Stimulated activated CD8-positive, alpha-beta memory T cell treated with anti-CD3 and anti-CD28 coated beads, Interleukin-7, amount 100 ng/mL, for 4 hours (primary cell): Measurements from ENCODE around the gene RAI14.

Experiments used
- DNase-seq, 2 donors: peaks; one replicate each; pipeline ENCODE4 v3.0.0-alpha.2; 2020; ENCODE audit warnings: low read depth in 2 of 2

RAI14 gene

GRCh38 chr5:34639852-34640626 lies 16.1 kb upstream of the RAI14 start:
- DNase-seq = no peak

DNA sequence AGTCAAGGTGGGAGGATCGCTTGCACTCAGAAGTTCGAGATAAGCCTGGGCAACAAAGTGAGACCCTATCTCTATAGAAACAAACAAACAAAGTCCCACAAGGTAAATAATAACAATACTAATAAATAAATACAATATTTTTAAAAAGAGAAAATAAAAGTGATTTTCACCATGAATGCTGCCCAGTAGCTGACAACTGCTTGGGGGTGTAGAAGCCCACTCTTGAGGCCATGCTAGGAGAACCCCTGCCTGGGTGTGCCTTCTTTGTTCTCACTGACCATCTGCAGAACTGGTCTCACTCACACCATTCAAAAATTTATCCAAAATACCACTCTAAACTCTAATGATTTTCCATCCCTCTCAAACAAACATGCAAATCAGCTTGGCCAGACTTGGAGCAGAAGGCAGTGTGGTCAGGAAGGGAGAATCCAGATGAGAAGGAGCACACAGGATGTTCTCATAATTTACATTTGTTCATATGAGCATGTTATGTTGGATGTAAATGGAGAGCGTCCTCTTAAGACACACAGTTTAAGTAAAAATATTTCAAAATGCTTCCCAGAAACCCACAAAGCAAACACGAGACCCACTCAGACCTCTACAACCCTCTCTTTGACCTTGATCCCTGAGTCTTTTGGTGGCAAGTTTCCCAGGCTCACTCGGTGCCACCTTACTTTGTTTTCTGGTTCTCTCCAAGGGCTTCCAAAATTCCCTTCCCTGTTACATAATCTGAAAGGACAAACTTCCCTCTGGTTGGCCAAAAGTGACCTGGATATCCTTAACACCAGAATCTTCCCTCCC lies 7.9 kb upstream of the RAI14 start:
- no peak for DNase-seq

DNA sequence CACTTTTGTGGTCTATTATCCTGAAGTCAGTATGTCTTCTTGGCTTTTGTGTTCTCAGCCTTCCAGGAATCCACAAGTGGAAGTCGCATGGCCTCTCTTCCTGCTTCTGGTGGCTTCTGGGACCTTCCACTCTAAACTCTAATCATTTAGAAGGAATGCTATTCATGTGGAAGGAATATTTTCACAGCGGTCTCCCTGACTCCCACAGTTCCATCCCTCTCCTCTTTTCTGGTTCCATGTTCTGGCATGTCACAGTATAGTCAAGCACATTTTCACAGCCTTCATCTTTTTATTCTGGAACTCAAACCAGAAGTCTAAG lies 7.3 kb upstream of the RAI14 start:
- no peak for DNase-seq

- no peak for DNase-seq
These were observed 4.3 kb upstream of the RAI14 start for GRCh38 chr5:34651791-34652190.

DNA sequence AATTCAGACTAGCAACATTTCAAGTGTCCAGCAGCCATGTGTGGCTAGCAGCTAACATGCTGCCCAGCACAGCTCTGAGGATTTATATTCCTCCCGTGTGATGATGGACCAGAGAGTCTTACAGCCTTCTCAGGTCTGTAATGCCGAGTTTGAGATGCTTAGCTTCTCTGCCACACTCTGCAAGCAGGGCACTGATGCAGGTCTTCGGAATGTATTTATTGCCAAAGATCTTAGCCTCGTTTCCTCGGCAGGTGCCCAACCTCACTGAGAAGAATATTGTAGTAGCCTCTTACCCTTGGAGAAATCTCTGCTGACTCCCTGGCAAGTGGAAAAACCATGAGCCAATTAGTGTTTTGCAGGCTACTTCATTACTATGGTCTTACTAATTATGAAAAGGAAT lies 3.7 kb upstream of the RAI14 start:
- no peak for DNase-seq

DNA sequence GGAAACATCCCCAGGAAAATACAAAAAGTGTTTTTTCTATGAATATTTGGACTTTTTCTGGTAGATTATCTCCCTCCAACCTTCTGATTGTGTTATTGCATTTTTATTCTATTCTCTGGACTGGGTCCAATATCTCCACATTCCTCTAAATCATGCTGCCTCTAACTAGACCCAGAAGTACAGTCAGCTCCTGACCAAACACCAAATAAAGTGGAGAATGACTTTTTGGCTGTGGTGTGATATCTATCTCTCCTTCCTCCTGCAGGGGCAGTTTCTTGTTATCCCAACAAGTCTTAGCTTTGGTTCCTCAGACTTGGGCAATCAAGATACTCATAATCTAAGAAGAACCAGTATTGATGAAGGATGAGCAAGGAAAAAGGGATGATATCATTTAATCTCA lies 3.2 kb upstream of the RAI14 start:
- DNase-seq = no peak

DNA sequence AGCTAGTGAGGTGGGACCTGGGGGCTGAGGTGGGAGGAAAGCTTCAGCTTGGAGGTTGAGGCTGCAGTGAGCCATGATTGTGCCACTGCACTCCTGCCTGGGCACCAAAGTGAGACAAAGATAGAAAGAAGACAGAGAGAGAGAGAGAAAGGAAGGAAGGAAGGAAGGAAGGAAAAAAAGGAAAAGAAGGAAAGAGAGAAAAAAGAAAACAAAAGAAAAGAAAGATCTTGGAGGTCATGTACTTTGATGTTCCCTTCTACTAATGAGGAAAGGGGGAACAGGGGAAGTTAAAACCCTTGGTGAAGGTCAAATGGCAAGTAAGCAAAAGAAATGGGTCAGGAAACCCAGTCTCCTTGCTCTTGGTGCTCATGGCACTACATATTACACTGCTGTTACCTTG lies 2.4 kb upstream of the RAI14 start:
- no peak for DNase-seq

DNA sequence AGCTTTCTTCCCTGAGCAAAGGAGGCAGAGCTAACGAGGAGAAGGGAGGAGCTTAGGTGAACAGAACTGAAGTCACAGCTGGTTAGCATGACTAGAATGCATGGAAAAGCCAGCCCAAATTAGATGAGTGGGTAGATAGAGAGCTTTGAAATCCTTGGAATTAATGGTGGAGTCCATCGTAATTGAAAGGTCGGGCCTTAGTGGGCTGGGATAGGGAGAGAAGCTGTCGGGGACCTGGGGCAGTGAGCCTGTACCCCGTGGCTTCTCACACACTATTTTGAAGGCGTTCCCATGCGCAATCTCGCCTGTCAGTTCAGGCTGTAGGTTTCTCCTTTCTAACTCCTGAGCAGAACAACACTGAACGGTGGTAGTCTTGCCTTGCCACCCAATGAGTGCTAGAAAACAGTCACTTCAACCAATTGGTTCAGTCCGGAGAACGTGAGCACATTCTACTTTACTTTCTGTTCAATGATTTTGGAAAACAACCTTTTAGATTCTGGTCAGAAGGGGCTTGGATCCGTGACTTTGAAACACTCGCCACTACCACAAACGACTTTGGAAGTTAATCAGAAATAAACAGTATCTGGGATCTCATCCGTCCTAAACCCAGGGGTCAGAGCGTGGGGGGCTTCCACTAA lies 655 bp upstream of the RAI14 start:
- DNase-seq = no peak

- DNase-seq = no peak
These were observed 659 bp downstream of the RAI14 start for GRCh38 chr5:34656700-34657273.

DNA sequence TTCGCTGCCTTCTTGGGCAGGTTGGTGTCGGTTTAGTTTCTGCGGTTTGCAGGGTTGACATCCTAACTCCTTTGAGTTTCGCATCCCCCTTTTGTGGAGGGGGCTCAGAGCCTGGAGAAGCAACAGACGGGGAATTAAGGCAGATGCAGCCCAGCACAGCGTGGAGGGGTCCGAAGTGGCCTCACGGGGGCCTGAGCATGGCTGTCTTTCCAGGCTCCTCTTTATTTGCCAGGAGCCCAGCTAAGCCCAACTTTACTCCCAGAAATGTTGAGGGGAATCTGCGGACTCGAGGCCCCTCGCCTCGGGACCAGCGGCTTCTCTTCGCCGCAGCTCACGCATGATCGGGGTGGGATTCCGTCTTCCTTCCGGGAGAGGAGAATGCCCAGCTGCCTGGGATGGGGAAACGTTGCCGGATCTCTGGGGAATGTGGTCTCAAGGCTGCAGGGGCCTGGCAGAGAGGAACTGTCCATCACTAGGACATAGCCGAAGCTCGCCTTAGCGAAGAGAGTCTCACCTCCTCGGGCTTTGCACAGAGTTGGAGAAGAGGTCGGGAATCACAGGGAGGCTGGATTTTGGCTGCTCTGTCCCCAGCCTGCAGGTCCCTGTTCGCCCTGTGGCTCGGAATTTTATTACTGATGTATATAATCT lies 1.3 kb downstream of the RAI14 start:
- no peak for DNase-seq

- DNase-seq = no peak
These were observed 1.9 kb downstream of the RAI14 start for GRCh38 chr5:34657988-34658387.

DNA sequence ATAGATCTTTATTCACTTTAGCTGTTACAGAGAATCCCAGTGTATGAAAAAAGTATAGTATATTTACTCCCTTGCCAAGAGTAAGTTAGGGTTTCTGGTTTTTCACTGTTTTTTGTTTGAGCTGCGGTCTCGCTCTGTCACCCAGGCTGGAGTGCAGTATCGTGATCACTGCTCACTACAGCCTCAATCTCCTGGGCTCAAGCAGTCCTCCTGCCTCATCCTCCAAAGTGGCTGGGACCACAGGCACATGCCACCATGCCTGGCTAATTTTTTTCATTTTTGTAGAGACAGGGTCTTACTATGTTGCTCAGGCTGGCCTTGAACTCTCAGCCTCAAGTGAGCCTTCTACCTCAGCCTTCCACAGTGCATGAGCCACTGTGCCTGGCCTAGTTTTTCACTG lies 3.0 kb downstream of the RAI14 start:
- no peak for DNase-seq

DNA sequence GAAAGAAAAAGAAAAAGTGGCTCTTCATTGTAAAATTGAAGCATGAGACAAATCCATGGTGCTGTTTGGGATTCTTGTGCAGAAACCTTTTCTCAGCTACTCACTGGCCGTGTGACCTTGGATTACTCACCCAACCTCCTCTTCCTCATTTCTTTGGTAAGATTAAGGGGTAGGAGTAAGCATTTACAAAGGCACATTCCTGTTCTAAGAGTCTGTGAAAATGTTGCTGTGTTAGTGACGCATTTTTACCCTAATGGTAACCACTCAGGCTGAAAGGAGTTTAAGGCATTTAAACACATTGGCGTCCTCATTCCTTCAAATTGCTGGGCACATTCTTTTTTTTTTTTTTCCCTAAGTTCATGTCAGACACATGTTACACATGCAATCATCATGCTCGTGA lies 4.3 kb downstream of the RAI14 start:
- no peak for DNase-seq

- no peak for DNase-seq
These were observed 7.8 kb downstream of the RAI14 start for GRCh38 chr5:34663771-34664496.

DNA sequence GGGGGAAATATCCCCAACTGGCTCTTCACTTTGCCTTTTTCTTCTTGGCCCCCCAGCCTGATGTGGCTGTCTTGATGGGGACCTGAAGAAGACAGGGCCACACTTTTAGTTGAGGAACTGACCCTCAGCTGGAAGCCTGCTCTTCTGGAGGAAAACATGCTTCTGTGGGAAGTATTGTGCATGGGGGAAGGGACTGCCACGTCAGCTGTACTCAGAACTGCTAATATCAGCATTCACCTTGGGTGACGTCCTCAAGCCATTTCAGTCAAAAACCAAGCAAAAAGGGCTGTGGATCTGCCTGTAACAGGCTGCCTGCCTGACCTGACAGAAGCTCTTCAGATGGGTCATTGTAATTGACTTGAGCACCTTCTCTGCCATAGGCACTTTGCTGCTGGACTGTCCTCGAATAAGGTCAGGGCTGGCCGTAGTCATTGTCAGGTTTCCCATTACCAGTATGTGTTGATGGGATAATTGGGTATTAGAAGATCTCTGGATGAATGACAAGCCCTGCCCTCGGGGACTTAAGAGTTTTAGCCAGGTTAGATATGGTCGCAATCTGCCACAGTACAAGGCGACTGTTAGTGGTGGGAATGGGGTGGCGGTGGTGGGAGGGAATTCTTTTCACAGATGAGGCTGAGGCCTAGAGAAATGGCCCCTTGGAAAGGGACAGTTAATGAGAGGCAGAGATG lies 10.4 kb downstream of the RAI14 start:
- DNase-seq = no peak

- DNase-seq = no peak
These were observed 11.6 kb downstream of the RAI14 start for GRCh38 chr5:34667705-34668104.

- DNase-seq = no peak
These were observed 13.9 kb downstream of the RAI14 start for GRCh38 chr5:34669931-34670516.

DNA sequence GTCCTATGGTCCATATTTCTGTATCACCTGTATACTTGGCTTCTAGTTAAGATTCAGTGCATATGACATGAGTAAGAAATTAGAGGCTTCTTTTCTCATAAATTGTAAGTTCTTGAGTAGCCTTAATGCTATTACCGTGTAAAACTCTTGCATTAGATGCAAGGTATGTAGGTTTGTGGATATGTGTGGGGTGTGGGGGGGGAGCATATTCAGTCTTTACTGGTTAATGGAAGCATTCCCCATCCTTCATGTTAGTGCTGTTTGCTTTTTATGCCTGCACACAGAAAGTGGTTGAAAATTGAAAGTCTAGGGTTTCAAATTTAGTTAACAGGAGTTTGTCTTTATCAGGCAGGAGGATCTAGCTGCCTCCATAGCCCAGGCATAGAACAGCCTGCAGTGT lies 16.1 kb downstream of the RAI14 start:
- DNase-seq = no peak

- no peak for DNase-seq
These were observed 17.5 kb downstream of the RAI14 start for GRCh38 chr5:34673463-34674125.

- DNase-seq = no peak
These were observed 18.1 kb downstream of the RAI14 start for GRCh38 chr5:34674187-34674586.
